Activated B cell treated with CpG ODN at 0.5 μM for 24 hours (primary cell): ENCODE measurements around the gene NR1H4. TPM values are rescaled to one million over a fixed set of nuclear protein-coding genes. Genes with fewer than 3 reads are reported as not detected.

ENCODE experiments used
- ATAC-seq: fragments of 200-7000 bp; cut with Tn5 transposase; one replicate; pipeline ENCODE4 v1.10.0; 2021; ENCODE audit warnings: low read depth, mild to moderate bottlenecking, moderate library complexity
- CTCF ChIA-PET: fragments of 350-600 bp; sonication (Branson Sonifier 250); formaldehyde crosslinking; loops from one replicate; lab custom pipeline; 2021; ENCODE audit warnings: antibody characterized with exemption; lab: Charles Lee
- POLR2A ChIA-PET: fragments of 350-600 bp; sonication (Branson Sonifier 250); formaldehyde crosslinking; loops from one replicate; lab custom pipeline; 2021; ENCODE audit warnings: antibody characterized with exemption; lab: Charles Lee
- DNase-seq: peaks from one replicate; pipeline ENCODE4 v3.0.0; 2022
- H3K27ac Mint-ChIP-seq: one replicate; pipeline ENCODE4 v1.8.0; 2020; ENCODE audit warnings: mixed read lengths
- H3K27me3 Mint-ChIP-seq: one replicate; pipeline ENCODE4 v1.8.0; 2021; ENCODE audit warnings: mixed read lengths
- H3K36me3 Mint-ChIP-seq: one replicate; pipeline ENCODE4 v1.8.0; 2021; ENCODE audit warnings: low read depth, mixed read lengths
- H3K4me1 Mint-ChIP-seq: one replicate; pipeline ENCODE4 v1.8.0; 2021; ENCODE audit warnings: mixed read lengths
- H3K4me3 Mint-ChIP-seq: one replicate; pipeline ENCODE4 v1.8.0; 2020; ENCODE audit warnings: mild to moderate bottlenecking, mixed read lengths
- H3K9me3 Mint-ChIP-seq: one replicate; pipeline ENCODE4 v1.8.0; 2020; ENCODE audit warnings: mixed read lengths
- CTCF ChIP-seq: fragments of 200-600 bp; IDR thresholded peaks from one replicate; pipeline ENCODE4 v1.8.0; 2022; ENCODE audit warnings: antibody characterized with exemption, mild to moderate bottlenecking
- intact Hi-C: fragments of 100-400 bp; cut with micrococcal nuclease; formaldehyde crosslinking; loops from one replicate; pipeline ENCODE4 v1.15.1; 2024
- total RNA-seq: library from RNA; stranded (reverse); gene quantifications from 2 replicates; pipeline ENCODE4 v1.2.3, GENCODE V29; 2022

The NR1H4 gene
- total RNA-seq, 1 donor from 2014 or later = not detected

GRCh38 chr12:100504804-100505203 is 31.1 kb downstream of the NR1H4 start:
- ATAC-seq (no peak), DNase-seq (no peak)
- ChIA-PET CTCF (no interaction called here), POLR2A (no interaction called here)
- intact Hi-C loops = no loop called here
- Mint-ChIP-seq H3K4me3 (no peak overlapping the region), H3K27ac (no peak overlapping the region), H3K9me3 (no peaks in the 10 kb centered on the region), H3K4me1 (no peaks in the 10 kb centered on the region), H3K27me3 (no peaks in the 10 kb centered on the region), H3K36me3 (no peaks in the 10 kb centered on the region)
- TF ChIP-seq CTCF = no peak

GRCh38 chr12:100508751-100509150 is 35.1 kb downstream of the NR1H4 start:
- H3K27me3 Mint-ChIP-seq = no peaks in the 10 kb centered on the region
- DNase-seq (no peak), ATAC-seq (no peak)
- H3K36me3 Mint-ChIP-seq = no peaks in the 10 kb centered on the region
- TF ChIP-seq CTCF = no peak
- no peak overlapping the region for H3K4me3 Mint-ChIP-seq
- CTCF ChIA-PET = no interaction called here
- H3K27ac Mint-ChIP-seq = no peak overlapping the region
- intact Hi-C loops = no loop called here
- no peaks in the 10 kb centered on the region for H3K4me1 Mint-ChIP-seq
- H3K9me3 Mint-ChIP-seq = no peaks in the 10 kb centered on the region
- POLR2A ChIA-PET = no interaction called here

GRCh38 chr12:100512692-100513091 is 39.0 kb downstream of the NR1H4 start:
- no peak overlapping the region for H3K27ac Mint-ChIP-seq
- peaks cover 4% of the 10 kb centered on the region for H3K9me3 Mint-ChIP-seq
- CTCF ChIA-PET = no interaction called here
- POLR2A ChIA-PET = no interaction called here
- no peak overlapping the region for H3K4me3 Mint-ChIP-seq
- ATAC-seq (no peak), DNase-seq (no peak)
- H3K36me3 Mint-ChIP-seq = no peaks in the 10 kb centered on the region
- H3K4me1 Mint-ChIP-seq = no peaks in the 10 kb centered on the region
- H3K27me3 Mint-ChIP-seq = no peaks in the 10 kb centered on the region
- no peak for TF ChIP-seq CTCF
- intact Hi-C loops = no loop called here

GRCh38 chr12:100515968-100516367 is 42.3 kb downstream of the NR1H4 start:
- intact Hi-C loops = no loop called here
- H3K9me3 Mint-ChIP-seq = peaks cover 4% of the 10 kb centered on the region
- CTCF ChIA-PET = no interaction called here

DNA sequence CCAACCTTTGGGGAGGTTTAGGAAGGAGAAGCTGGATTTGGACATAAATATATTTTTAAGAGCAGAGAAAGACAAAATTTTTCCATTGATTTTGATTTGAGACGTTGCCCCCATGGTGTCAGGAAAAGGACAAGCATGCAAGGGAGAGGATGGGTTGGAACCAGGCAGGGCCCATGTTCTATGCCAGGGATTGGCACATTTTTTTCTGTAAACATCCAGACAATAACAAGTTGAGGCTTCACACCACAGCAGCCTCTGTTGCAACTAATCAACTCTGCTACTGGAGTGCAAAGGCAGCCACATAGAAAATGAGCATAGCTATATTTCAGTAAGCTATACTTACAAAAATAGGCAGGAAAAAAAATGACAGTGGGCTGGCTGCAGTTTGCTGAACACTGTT is 44.7 kb downstream of the NR1H4 start:
- intact Hi-C loops = no loop called here
- ATAC-seq (no peak), DNase-seq (no peak)
- H3K27ac Mint-ChIP-seq = no peak overlapping the region
- no peaks in the 10 kb centered on the region for H3K36me3 Mint-ChIP-seq
- no peak for TF ChIP-seq CTCF
- ChIA-PET CTCF (no interaction called here), POLR2A (no interaction called here)
- H3K9me3 Mint-ChIP-seq = peaks cover 4% of the 10 kb centered on the region
- no peaks in the 10 kb centered on the region for H3K4me1 Mint-ChIP-seq
- H3K27me3 Mint-ChIP-seq = no peaks in the 10 kb centered on the region
- no peak overlapping the region for H3K4me3 Mint-ChIP-seq

More at GRCh38 chr12:100515968-100516367, 42.3 kb downstream of the NR1H4 start:
- DNase-seq (no peak), ATAC-seq (no peak)
- TF ChIP-seq CTCF = no peak
- H3K36me3 Mint-ChIP-seq = no peaks in the 10 kb centered on the region
- no peaks in the 10 kb centered on the region for H3K27me3 Mint-ChIP-seq
- H3K27ac Mint-ChIP-seq = no peak overlapping the region
- no peak overlapping the region for H3K4me3 Mint-ChIP-seq
- POLR2A ChIA-PET = no interaction called here
- H3K4me1 Mint-ChIP-seq = no peaks in the 10 kb centered on the region
